Thymus (tissue), 11 donors: ENCODE data around the gene RMND5B. TPM values are rescaled to one million over a fixed set of nuclear protein-coding genes. Genes with fewer than 3 reads are reported as not detected.

Experiments used
- DNase-seq, 9 donors: peaks; one replicate each; pipeline ENCODE4 v3.0.0-alpha.2; 2013; ENCODE audit warnings: low spot score in 9 of 9, low read depth in 6 of 9, missing footprints in 1 of 9
- H3K27ac ChIP-seq, 2 donors: one replicate each; pipeline ENCODE4 v1.5.1; 2013; ENCODE audit warnings: control low read depth in 1 of 2, low read depth in 1 of 2, low read length in 1 of 2, mild to moderate bottlenecking in 1 of 2, moderate library complexity in 1 of 2
- H3K27me3 ChIP-seq, 2 donors: one replicate each; pipeline ENCODE4 v1.5.1; 2013; ENCODE audit warnings: low read length in 1 of 2; ENCODE audit not compliant: control insufficient read depth in 2 of 2, insufficient read depth in 1 of 2
- H3K36me3 ChIP-seq, 2 donors: one replicate each; pipeline ENCODE4 v1.5.1; 2013; ENCODE audit warnings: low read length in 1 of 2, mild to moderate bottlenecking in 1 of 2, moderate library complexity in 1 of 2; ENCODE audit not compliant: control insufficient read depth in 2 of 2, insufficient read depth in 2 of 2
- H3K4me1 ChIP-seq, 2 donors: one replicate each; pipeline ENCODE4 v1.5.1; 2013; ENCODE audit warnings: low read length in 2 of 2; ENCODE audit not compliant: control insufficient read depth in 2 of 2, insufficient read depth in 2 of 2
- H3K4me3 ChIP-seq, 2 donors: one replicate each; pipeline ENCODE4 v1.5.1; 2013; ENCODE audit warnings: low read length in 2 of 2, control low read depth in 1 of 2, mild to moderate bottlenecking in 1 of 2
- H3K9me3 ChIP-seq, 2 donors: one replicate each; pipeline ENCODE4 v1.5.1; 2013; ENCODE audit warnings: low read length in 1 of 2, mild to moderate bottlenecking in 1 of 2; ENCODE audit not compliant: control insufficient read depth in 2 of 2, insufficient read depth in 1 of 2
- WGBS: extraction: QIAGEN DNeasy Blood & Tissue Kit; methylation state at CpG from one replicate; pipeline ENCODE4 v1.1.7; 2013; 5-methylcytosine and 5-hydroxymethylcytosine counted together
- polyA plus RNA-seq: library from polyadenylated mRNA; stranded (reverse); fragments of 200-250 nt; gene quantifications from one replicate; pipeline ENCODE4 v1.2.3, GENCODE V29; 2013
- total RNA-seq: library from RNA; stranded (reverse); fragments of 120-200 nt; gene quantifications from one replicate; pipeline ENCODE4 v1.2.4, GENCODE V29; 2013
- donor health status: healthy.

Gene RMND5B
- total and polyA plus RNA-seq, 2 donors = 24.7 to 36.1 TPM

DNA sequence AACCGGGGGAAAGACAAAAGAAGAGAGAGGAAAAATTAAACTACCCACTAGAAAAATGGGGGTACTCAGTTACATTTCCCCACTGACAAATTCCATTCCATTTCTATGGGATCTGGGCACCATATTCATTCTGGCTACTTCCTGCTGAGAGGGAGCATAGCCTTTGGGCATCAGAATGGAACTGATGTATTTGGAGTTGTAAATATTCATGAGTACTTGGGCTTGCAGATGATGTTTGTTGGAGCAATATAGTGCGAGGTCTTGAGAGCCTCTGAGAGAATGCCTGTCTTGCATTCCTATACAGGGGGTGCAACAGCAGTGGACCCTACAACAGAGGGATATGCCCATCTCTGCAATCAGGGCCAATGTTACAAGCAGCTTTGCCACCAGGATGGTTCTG is 39.6 kb downstream of the RMND5B start:
- Histone ChIP-seq H3K4me3 (no peak overlapping the region), H3K36me3 (no peaks in the 10 kb centered on the region), H3K4me1 (no peaks in the 10 kb centered on the region), H3K9me3 (no peaks in the 10 kb centered on the region), H3K27ac (no peak overlapping the region), H3K27me3 (peaks cover 0 to 17% of the 10 kb centered on the region in 2 donors)
- no peak for DNase-seq
- 94% methylated on average over 2 of the region's 2 CpGs for WGBS

DNA sequence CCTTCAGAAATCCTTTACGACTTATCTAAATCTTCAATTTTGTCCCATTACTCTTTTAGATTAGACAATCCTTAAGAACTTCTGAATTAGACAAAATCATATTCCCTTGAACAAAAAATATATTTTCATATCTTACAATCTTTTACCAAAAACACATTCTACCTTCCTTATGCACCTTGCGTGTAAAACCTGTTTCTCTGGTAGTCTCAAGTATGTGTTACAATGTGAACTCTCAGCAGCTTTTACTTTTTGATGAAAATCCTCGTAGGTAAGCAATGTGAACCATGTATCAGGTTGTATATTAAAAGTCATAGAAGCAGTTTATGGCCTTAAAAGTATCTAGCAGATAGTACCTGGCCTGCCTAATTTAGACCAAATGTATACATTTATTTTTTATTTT is 43.6 kb downstream of the RMND5B start:
- H3K36me3 ChIP-seq = no peaks in the 10 kb centered on the region
- H3K27ac ChIP-seq = no peak overlapping the region
- WGBS = 96% methylated on average over 3 of the region's 3 CpGs
- no peak for DNase-seq
- peaks cover 0 to 2% of the 10 kb centered on the region in 2 donors for H3K27me3 ChIP-seq
- peaks cover 0 to 6% of the 10 kb centered on the region in 2 donors for H3K4me1 ChIP-seq
- no peak overlapping the region for H3K4me3 ChIP-seq
- H3K9me3 ChIP-seq = no peaks in the 10 kb centered on the region

DNA sequence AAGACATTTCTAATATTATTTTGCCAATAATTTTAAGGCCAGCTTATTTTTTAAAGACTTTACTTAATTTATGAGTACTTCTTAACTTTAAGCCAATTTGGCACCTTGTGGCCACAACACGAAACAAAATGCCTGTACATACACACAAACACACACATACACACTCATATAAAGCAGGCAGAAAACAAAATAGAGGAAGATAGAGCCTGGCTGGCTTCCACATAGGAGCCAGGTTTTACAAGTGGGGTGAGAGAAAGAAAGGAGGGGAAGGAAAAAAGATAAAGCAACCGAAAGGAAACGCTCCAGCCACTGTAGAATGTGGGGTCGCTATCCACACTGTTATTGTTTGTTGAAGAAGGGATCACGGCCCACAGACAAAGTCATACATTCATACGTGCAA is 46.0 kb downstream of the RMND5B start:
- Histone ChIP-seq H3K4me1 (peaks cover 0 to 6% of the 10 kb centered on the region in 2 donors), H3K27ac (no peak overlapping the region), H3K27me3 (no peaks in the 10 kb centered on the region), H3K36me3 (no peaks in the 10 kb centered on the region), H3K4me3 (no peak overlapping the region), H3K9me3 (no peaks in the 10 kb centered on the region)
- no peak for DNase-seq
- WGBS = 80% methylated on average over 6 of the region's 6 CpGs

DNA sequence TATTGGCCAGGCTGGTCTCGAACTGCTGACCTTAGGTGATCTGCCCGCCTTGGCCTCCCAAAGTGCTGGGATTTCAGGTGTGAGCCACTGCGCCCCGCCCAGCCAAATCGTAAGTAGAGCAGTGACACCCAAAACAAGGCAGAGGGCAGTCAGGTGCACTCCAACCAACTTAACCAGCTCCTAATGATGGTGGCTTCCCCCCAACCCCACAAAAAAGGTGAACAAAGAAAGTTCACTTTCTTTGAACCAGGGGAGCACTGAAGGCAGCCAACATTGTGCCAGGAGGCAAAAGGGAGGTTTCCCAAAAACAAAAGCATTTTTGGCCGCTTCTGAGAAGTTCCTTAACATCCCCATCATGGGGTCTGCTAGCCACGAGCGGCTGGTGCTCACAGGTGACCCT is 46.8 kb downstream of the RMND5B start:
- Histone ChIP-seq H3K4me1 (peaks cover 0 to 11% of the 10 kb centered on the region in 2 donors), H3K4me3 (no peak overlapping the region), H3K27ac (no peak overlapping the region), H3K36me3 (no peaks in the 10 kb centered on the region), H3K27me3 (no peaks in the 10 kb centered on the region), H3K9me3 (no peaks in the 10 kb centered on the region)
- peak in 1 of 9 donors; percentile 34 for DNase-seq
- WGBS = 87% methylated on average over 8 of the region's 8 CpGs

DNA sequence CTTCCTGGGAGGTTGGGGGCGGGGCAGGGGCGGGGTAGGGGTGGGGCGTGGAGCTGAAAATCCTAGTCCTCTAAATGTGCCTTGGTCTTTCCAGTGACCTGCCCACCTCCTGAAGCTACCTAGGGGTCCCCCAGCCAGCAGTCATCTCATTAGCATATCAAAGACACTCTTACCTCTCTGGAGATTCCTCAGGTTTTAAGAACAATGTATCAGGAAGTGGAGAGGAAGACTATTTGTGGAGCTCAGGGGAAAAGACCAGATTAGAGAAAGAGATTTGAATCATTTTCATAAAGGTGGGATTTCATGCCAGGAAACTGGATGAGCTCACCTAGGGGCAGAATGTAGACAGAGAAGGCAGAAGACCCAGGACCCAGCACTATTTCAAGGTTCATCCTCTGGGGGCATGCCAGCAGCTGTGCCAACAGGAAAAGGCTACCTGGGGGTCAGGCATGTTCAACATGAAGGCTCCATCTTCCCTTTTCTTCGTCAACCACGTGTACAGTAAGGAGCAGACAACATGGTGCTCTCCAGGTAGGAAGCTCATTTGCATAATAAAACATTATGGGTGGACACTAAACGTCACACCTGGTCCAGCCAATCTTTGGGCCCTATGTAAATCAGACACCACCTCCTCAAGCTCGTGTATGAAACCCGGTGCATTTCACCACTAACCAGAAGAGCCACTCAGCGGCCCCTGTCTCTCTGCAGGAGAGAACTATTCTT is 49.5 kb downstream of the RMND5B start:
- Histone ChIP-seq H3K4me1 (peaks cover 0 to 13% of the 10 kb centered on the region in 2 donors), H3K27me3 (no peaks in the 10 kb centered on the region), H3K36me3 (no peaks in the 10 kb centered on the region), H3K27ac (no peak overlapping the region), H3K9me3 (no peaks in the 10 kb centered on the region), H3K4me3 (no peak overlapping the region)
- DNase-seq = no peak
- WGBS = 95% methylated on average over 9 of the region's 9 CpGs

DNA sequence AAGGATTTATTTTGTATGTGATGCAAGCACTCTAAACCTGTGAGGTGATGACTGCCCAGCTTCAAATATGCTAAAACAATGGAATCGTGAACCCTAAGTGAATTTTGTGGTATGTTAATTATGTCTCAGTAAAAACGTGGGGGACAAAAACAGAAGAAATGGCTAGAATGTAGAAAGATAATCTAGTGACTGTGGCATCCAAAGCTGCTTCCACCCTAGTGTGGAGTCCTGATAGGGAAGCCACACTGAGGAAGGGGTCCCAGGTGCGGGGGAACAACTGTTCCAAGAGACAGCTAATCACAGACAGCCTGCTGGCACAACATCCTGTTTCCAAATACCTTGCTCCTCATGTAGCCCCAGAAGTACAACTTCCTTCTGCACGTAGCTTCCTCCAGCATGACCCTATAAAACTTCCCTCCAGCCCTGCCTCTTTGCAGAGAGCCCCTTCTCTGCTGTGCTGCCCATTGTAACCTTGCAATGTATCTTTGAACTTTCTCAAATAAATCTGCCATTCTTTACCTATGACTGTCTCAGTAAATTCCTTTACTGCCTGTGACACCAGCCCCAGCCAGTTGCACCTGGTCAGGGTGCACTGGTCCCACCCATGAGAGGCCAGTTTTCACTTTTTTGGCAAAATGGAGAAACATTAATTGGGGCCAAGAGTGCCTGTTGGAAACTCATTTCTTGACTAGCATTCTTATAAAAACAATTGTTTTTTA is 51.5 kb downstream of the RMND5B start:
- Histone ChIP-seq H3K27me3 (no peaks in the 10 kb centered on the region), H3K36me3 (no peaks in the 10 kb centered on the region), H3K9me3 (no peaks in the 10 kb centered on the region), H3K4me1 (peaks cover 0 to 13% of the 10 kb centered on the region in 2 donors), H3K4me3 (no peak overlapping the region), H3K27ac (no peak overlapping the region)
- 10% methylated on average over 4 of the region's 4 CpGs for WGBS
- peak in 1 of 9 donors; percentile 33 for DNase-seq

DNA sequence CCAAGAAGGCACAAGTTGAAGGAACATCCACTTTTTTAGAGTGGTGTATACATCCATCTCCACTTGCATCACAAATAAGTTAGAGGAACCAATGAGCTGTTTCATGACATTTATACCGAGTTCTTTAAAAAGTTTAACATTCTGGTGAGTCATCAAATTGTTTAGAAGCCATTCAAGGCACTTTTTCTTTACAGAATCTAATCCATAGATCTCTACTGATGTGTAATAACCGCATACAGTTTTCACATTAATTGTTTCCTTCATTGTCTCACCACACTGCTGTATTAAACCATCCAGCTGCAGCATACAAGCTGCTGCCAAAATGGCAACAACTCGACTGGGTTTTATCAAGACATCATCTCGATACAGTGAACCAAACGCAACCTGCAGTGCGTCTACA is 55.6 kb downstream of the RMND5B start:
- no peak overlapping the region for H3K4me3 ChIP-seq
- no peaks in the 10 kb centered on the region for H3K9me3 ChIP-seq
- WGBS = 84% methylated on average over 6 of the region's 6 CpGs
- no peak overlapping the region for H3K27ac ChIP-seq
- no peaks in the 10 kb centered on the region for H3K27me3 ChIP-seq
- peaks cover 0 to 6% of the 10 kb centered on the region in 2 donors for H3K4me1 ChIP-seq
- no peaks in the 10 kb centered on the region for H3K36me3 ChIP-seq
- DNase-seq = no peak

DNA sequence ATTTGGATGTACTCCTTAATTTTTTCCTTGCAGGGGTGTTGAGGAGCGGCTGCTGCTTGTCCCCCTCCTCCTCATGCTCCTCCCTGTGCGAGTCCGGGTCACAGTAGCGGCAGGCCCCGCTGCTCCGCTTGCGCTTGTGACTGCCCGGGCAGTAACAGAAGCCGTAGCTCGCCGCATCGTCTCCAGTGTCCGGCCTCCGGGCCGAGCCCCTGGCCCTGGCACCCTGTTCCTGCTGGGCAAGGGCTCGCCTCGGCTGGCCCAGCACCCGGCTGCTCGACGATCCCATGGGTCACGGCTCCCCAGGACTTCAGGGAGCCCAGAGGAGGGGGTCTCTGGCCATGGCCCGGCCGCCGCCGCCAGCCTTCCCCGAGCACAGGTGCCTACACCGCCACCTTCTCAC is 56.2 kb downstream of the RMND5B start, which contains the start of gene GMCL2:
Gene GMCL2 (minus strand): TSS at position 358 of the 400 bp plus-strand sequence. CDS start 72 bp downstream, at position 286.
- WGBS = 95% methylated on average over 27 of the region's 27 CpGs
- H3K4me1 ChIP-seq = peaks cover 0 to 6% of the 10 kb centered on the region in 2 donors

DNA sequence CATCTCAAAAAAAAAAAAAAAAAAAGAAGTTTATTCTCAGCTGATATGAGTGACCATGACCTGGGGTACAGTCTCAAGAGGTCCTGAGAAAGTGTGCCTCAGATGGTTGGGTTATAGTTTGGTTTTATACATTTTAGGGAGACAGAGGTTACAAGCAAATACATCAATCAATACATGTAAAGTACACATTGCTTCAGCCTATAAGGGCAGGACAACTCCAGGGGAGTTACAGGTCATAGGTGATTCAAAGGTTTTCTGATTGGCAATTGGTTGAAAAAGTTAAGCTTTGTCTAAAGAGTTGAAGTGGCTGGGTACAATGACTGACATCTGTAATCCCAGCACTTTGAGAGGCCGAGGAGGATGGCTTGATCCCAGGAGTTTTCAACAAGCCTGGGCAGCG is 58.6 kb downstream of the RMND5B start:
- Histone ChIP-seq H3K4me3 (no peak overlapping the region), H3K36me3 (no peaks in the 10 kb centered on the region), H3K9me3 (no peaks in the 10 kb centered on the region), H3K27me3 (peaks cover 0 to 2% of the 10 kb centered on the region in 2 donors), H3K27ac (no peak overlapping the region), H3K4me1 (peaks cover 2 to 12% of the 10 kb centered on the region in 2 donors)
- 74% methylated on average over 2 of the region's 2 CpGs for WGBS
- DNase-seq = no peak

More for the DNA sequence above, 56.2 kb downstream of the RMND5B start, which contains the start of gene GMCL2:
- H3K9me3 ChIP-seq = no peaks in the 10 kb centered on the region
- H3K36me3 ChIP-seq = no peaks in the 10 kb centered on the region
- H3K27ac ChIP-seq = no peak within 1 kb of the TSS
- H3K27me3 ChIP-seq = no peaks in the 10 kb centered on the region
- DNase-seq = no peak
- no peak within 1 kb of the TSS for H3K4me3 ChIP-seq
